Neural progenitor cell (in vitro differentiated cells): ENCODE results near the gene METTL16.

Experiments used
- EZH2 ChIP-seq: fragments of 200-600 bp; sonication (generic); IDR thresholded peaks from 2 replicates; pipeline ENCODE4 v1.6.1; 2017; ENCODE audit warnings: antibody characterized with exemption, mild to moderate bottlenecking, moderate library complexity
- EZH2phosphoT487 ChIP-seq: fragments of 200-600 bp; sonication (generic); IDR thresholded peaks from 2 replicates; pipeline ENCODE4 v1.6.1; 2017; ENCODE audit warnings: antibody characterized with exemption
- TF ChIP-seq, protein P1 (sequence below): fragments of 200-600 bp; sonication (generic); IDR thresholded peaks from 2 replicates; pipeline ENCODE4 v1.5.1; 2017; ENCODE audit warnings: antibody characterized with exemption, mild to moderate bottlenecking

DNA sequence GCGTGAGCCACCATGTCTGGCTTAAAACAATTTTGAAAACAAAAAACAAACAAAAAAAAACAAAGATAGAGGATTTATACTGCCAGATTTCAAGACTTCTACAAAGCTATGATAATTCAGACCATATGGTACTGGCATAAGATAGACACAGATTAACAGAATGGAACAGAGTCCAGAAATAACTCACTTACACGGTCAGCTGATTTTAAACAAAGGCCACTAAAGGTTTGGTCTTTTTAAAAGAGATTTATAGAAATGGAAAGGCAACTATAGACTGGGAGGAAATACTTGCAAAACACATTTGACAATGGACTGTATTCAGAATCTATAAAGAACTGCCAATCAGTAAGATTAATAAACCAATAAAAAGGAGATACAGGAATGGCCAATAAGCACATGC lies 62.2 kb downstream of the METTL16 start:
- TF ChIP-seq, protein P1, sequence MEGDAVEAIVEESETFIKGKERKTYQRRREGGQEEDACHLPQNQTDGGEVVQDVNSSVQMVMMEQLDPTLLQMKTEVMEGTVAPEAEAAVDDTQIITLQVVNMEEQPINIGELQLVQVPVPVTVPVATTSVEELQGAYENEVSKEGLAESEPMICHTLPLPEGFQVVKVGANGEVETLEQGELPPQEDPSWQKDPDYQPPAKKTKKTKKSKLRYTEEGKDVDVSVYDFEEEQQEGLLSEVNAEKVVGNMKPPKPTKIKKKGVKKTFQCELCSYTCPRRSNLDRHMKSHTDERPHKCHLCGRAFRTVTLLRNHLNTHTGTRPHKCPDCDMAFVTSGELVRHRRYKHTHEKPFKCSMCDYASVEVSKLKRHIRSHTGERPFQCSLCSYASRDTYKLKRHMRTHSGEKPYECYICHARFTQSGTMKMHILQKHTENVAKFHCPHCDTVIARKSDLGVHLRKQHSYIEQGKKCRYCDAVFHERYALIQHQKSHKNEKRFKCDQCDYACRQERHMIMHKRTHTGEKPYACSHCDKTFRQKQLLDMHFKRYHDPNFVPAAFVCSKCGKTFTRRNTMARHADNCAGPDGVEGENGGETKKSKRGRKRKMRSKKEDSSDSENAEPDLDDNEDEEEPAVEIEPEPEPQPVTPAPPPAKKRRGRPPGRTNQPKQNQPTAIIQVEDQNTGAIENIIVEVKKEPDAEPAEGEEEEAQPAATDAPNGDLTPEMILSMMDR = no peak
- no peak for TF ChIP-seq EZH2
- TF ChIP-seq EZH2phosphoT487 = no peak
